MCF 10A (cell line): ENCODE results near the gene PSMD3. TPM values are rescaled to one million over a fixed set of nuclear protein-coding genes. Genes with fewer than 3 reads are reported as not detected.

Experiments used
- BruUV-seq: library from RNA; stranded (reverse); fragments of 400-500 nt; replicated peaks from 2 replicates; lab custom pipeline; 2021; lab: Mats Ljungman, UMichigan
- CTCF ChIA-PET: fragments of 300-600 bp; sonication (Branson Sonifier 250); formaldehyde crosslinking; extraction: SDS; loops from one replicate; lab custom pipeline; 2021; ENCODE audit warnings: antibody characterized with exemption, inconsistent platforms; lab: Yijun Ruan, JAX
- POLR2A ChIA-PET: fragments of 300-600, 350-650 bp; sonication (Branson Sonifier 250); formaldehyde crosslinking; extraction: SDS; loops from one replicate; lab custom pipeline; 2020; ENCODE audit warnings: antibody characterized with exemption, inconsistent platforms; lab: Yijun Ruan, JAX
- DNase-seq: peaks from one replicate; pipeline ENCODE4 v3.0.0-alpha.2; 2018; ENCODE audit not compliant: unreplicated experiment
- H3K27ac Mint-ChIP-seq: one replicate; pipeline ENCODE4 v1.8.0; 2022; ENCODE audit warnings: mild to moderate bottlenecking, low read depth, mixed read lengths; ENCODE audit not compliant: unreplicated experiment
- H3K27me3 Mint-ChIP-seq: one replicate; pipeline ENCODE4 v1.8.0; 2022; ENCODE audit warnings: mixed read lengths; ENCODE audit not compliant: insufficient read depth, unreplicated experiment
- H3K36me3 Mint-ChIP-seq: one replicate; pipeline ENCODE4 v1.8.0; 2022; ENCODE audit warnings: mild to moderate bottlenecking, moderate library complexity, mixed read lengths; ENCODE audit not compliant: insufficient read depth, unreplicated experiment
- H3K4me1 Mint-ChIP-seq: one replicate; pipeline ENCODE4 v1.8.0; 2022; ENCODE audit warnings: mixed read lengths; ENCODE audit not compliant: insufficient read depth, unreplicated experiment
- H3K4me3 Mint-ChIP-seq: one replicate; pipeline ENCODE4 v1.8.0; 2022; ENCODE audit warnings: mild to moderate bottlenecking, moderate library complexity, mixed read lengths; ENCODE audit not compliant: unreplicated experiment
- H3K9me3 Mint-ChIP-seq: one replicate; pipeline ENCODE4 v1.8.0; 2022; ENCODE audit warnings: mixed read lengths; ENCODE audit not compliant: unreplicated experiment
- intact Hi-C: fragments of 100-400 bp; cut with micrococcal nuclease; formaldehyde crosslinking; loops from 2 replicates; pipeline ENCODE4 v1.14.1; 2022
- total RNA-seq: library from RNA; stranded (reverse); gene quantifications from 2 replicates; pipeline ENCODE4 v1.2.3, GENCODE V29; 2022
- TF ChIP-seq, protein P1 (sequence below): fragments of 200-600 bp; IDR thresholded peaks from one replicate; pipeline ENCODE4 v1.8.0; 2022; ENCODE audit warnings: antibody characterized with exemption, mild to moderate bottlenecking; ENCODE audit not compliant: unreplicated experiment

PSMD3 gene
- total RNA-seq, 1 experiment from 2014 or later, result 95.3 TPM

DNA sequence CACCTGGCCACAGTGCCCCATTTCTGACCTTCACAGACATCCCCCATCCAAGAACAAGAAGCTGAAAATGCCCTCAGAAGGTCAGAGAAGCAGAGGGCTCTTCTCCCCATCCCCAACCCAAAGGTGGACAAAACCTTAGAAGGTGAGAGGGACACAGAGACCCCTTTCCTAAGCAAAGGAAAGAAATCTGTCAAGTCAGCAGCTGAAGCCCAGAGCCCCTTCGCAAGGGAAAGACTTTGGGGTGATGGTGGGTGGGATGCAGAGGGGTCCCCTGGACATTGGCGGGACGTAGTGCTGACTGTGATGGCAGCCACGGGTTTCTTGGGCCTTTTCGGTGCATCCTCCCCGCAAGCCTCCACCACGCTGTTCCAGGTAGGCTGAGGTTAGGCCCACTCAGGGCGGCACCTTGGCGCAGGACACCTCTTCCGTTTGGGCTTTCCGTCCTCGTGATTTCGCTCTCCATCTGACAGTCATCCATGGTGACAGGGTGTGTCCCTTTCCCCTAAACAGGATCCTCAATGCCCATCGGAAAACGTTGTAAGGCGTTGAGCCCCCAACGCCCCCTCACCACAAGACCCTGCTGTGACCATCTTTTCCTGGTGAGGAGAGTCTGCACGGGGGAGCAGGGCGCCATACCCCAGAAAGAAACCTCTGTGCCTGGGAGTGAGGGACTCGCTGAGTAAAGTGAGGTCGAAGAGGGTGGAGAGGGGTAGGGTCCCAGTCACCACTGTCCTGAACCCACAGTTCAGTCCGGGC, 28.5 kb upstream of the PSMD3 start:
- intact Hi-C loops, result no loop called here
- DNase-seq, result no peak
- ChIA-PET CTCF (no interaction called here), POLR2A (interaction anchor here (3.4 kb wide), 1 partner anchor 28 kb away, joined by 24 read pairs; the partner anchor contains the start of gene PSMD3)
- Mint-ChIP-seq H3K4me3 (peak overlapping the region; percentile 62), H3K27me3 (peaks cover 22% of the 10 kb centered on the region), H3K4me1 (no peaks in the 10 kb centered on the region), H3K36me3 (no peaks in the 10 kb centered on the region), H3K27ac (no peak overlapping the region), H3K9me3 (no peaks in the 10 kb centered on the region)
- no TSS peak for BruUV-seq
- TF ChIP-seq, protein P1, sequence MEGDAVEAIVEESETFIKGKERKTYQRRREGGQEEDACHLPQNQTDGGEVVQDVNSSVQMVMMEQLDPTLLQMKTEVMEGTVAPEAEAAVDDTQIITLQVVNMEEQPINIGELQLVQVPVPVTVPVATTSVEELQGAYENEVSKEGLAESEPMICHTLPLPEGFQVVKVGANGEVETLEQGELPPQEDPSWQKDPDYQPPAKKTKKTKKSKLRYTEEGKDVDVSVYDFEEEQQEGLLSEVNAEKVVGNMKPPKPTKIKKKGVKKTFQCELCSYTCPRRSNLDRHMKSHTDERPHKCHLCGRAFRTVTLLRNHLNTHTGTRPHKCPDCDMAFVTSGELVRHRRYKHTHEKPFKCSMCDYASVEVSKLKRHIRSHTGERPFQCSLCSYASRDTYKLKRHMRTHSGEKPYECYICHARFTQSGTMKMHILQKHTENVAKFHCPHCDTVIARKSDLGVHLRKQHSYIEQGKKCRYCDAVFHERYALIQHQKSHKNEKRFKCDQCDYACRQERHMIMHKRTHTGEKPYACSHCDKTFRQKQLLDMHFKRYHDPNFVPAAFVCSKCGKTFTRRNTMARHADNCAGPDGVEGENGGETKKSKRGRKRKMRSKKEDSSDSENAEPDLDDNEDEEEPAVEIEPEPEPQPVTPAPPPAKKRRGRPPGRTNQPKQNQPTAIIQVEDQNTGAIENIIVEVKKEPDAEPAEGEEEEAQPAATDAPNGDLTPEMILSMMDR, result no peak

GRCh38 chr17:39952680-39953470, 27.7 kb upstream of the PSMD3 start:
- intact Hi-C loops, result no loop called here
- ChIA-PET POLR2A (interaction anchor here (3.4 kb wide), 1 partner anchor 27 kb away, joined by 24 read pairs; the partner anchor contains the start of gene PSMD3), CTCF (interaction anchor here (1.1 kb wide), 1 partner anchor 74 kb away, joined by 3 read pairs; no protein-coding TSS in a partner anchor)
- TF ChIP-seq, protein P1, result no peak
- no peaks in the 10 kb centered on the region for H3K36me3 Mint-ChIP-seq
- H3K4me3 Mint-ChIP-seq, result peak overlapping the region; percentile 62
- H3K27me3 Mint-ChIP-seq, result peaks cover 22% of the 10 kb centered on the region
- H3K4me1 Mint-ChIP-seq, result no peaks in the 10 kb centered on the region
- peak; percentile 92 for DNase-seq
- BruUV-seq, result no TSS peak
- H3K9me3 Mint-ChIP-seq, result no peaks in the 10 kb centered on the region
- H3K27ac Mint-ChIP-seq, result no peak overlapping the region

DNA sequence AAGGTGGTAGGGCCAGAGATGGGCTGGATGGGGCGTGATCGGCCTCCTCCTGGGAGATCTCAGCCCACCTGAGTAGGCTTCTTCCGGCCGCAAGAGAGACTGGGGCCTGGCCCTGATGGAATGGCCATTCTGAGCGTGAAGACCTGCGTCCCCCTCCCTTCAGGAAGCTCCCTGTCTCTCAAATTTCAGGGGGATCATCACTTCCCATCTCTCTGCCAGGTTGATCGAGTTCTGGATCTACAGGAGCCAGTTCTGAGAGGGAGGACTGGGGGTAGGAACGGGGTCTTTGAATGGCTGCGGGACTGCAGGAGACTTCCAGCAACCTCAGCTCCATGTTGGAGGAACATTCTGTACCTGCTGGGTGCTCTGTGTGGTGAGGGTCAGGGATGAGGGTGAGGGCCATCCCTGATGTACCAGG, 27.1 kb upstream of the PSMD3 start:
- no TSS peak for BruUV-seq
- TF ChIP-seq, protein P1, result no peak
- no peak for DNase-seq
- ChIA-PET POLR2A (interaction anchor here (3.4 kb wide), 1 partner anchor 26 kb away, joined by 24 read pairs; the partner anchor contains the start of gene PSMD3), CTCF (interaction anchor here (0.6 to 1.1 kb wide), 4 partner anchors 24 to 649 kb away, joined by 3 to 4 read pairs (median 3); no protein-coding TSS in a partner anchor)
- Mint-ChIP-seq H3K27ac (no peak overlapping the region), H3K9me3 (no peaks in the 10 kb centered on the region), H3K36me3 (no peaks in the 10 kb centered on the region), H3K4me3 (peak overlapping the region; percentile 62), H3K4me1 (no peaks in the 10 kb centered on the region), H3K27me3 (peaks cover 22% of the 10 kb centered on the region)
- intact Hi-C loops, result no loop called here
